NT2/D1 (cell line): ENCODE data around the gene FSTL4.

ENCODE experiments used
- DNase-seq: peaks from one replicate; pipeline ENCODE4 v3.0.0-alpha.2; 2011; ENCODE audit warnings: low read depth, low spot score
- H3K27me3 ChIP-seq: 2 replicates; pipeline ENCODE4 v1.6.0; 2011; ENCODE audit warnings: mild to moderate bottlenecking; ENCODE audit not compliant: insufficient read length, insufficient read depth
- H3K36me3 ChIP-seq: 2 replicates; pipeline ENCODE4 v1.6.1; 2011; ENCODE audit warnings: mild to moderate bottlenecking, low read length, mixed read lengths; ENCODE audit not compliant: insufficient read depth, insufficient read length
- H3K4me1 ChIP-seq: 2 replicates; pipeline ENCODE4 v1.5.1; 2011; ENCODE audit not compliant: insufficient read depth, insufficient read length
- H3K4me3 ChIP-seq: 2 replicates; pipeline ENCODE4 v1.5.1; 2011; ENCODE audit warnings: low read depth; ENCODE audit not compliant: insufficient read length
- H3K9ac ChIP-seq: 2 replicates; pipeline ENCODE4 v1.6.0; 2011; ENCODE audit warnings: low read depth; ENCODE audit not compliant: insufficient read length
- H3K9me3 ChIP-seq: 2 replicates; pipeline ENCODE4 v1.5.1; 2011; ENCODE audit warnings: mild to moderate bottlenecking, low read length; ENCODE audit not compliant: insufficient read depth
- SUZ12 ChIP-seq: IDR thresholded peaks from 2 replicates; pipeline ENCODE4 v1.6.1; 2011; ENCODE audit not compliant: insufficient read length, insufficient read depth; ENCODE audit errors: extremely low read depth
- YY1 ChIP-seq: IDR thresholded peaks from 2 replicates; pipeline ENCODE4 v1.6.1; 2011; ENCODE audit not compliant: insufficient read length, insufficient read depth
- ZNF274 ChIP-seq: IDR thresholded peaks from 2 replicates; pipeline ENCODE4 v1.6.1; 2011; ENCODE audit warnings: mild to moderate bottlenecking, low read depth, low read length

FSTL4 gene

DNA sequence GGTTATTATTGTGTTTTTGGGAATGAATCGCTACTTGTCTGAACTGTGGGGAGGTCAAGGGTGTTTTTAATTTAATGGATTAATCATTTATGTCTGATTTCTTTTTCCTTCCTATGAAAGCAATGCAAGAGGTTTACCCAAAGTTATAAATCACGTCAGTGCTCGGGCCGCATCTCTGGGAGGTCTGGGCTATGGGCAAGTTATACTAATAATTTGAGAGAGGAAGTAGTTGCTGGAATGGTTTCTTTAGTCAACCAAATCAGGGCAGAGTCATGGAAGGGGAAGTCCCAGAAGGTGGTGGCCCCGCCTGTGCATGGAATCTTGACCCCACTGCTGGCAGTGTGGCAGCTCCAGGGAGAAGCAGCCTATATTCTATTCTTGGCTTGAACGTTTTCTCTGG lies 380.3 kb downstream of the FSTL4 start:
- Histone ChIP-seq H3K4me3 (no peak overlapping the region), H3K4me1 (no peaks in the 10 kb centered on the region), H3K9me3 (no peaks in the 10 kb centered on the region), H3K36me3 (no peaks in the 10 kb centered on the region), H3K9ac (no peak overlapping the region), H3K27me3 (no peaks in the 10 kb centered on the region)
- DNase-seq: no peak
- TF ChIP-seq ZNF274 (no peak), YY1 (no peak), SUZ12 (no peak)

GRCh38 chr5:133230823-133231578 lies 381.3 kb downstream of the FSTL4 start:
- no peaks in the 10 kb centered on the region for H3K27me3 ChIP-seq
- TF ChIP-seq SUZ12 (no peak), YY1 (no peak), ZNF274 (no peak)
- H3K36me3 ChIP-seq: no peaks in the 10 kb centered on the region
- no peaks in the 10 kb centered on the region for H3K4me1 ChIP-seq
- H3K4me3 ChIP-seq: no peak overlapping the region
- no peaks in the 10 kb centered on the region for H3K9me3 ChIP-seq
- H3K9ac ChIP-seq: no peak overlapping the region
- no peak for DNase-seq

- no peaks in the 10 kb centered on the region for H3K9me3 ChIP-seq
- H3K9ac ChIP-seq: no peak overlapping the region
- no peaks in the 10 kb centered on the region for H3K4me1 ChIP-seq
- DNase-seq: no peak
- TF ChIP-seq SUZ12 (no peak), ZNF274 (no peak), YY1 (no peak)
- no peaks in the 10 kb centered on the region for H3K27me3 ChIP-seq
- no peak overlapping the region for H3K4me3 ChIP-seq
- H3K36me3 ChIP-seq: no peaks in the 10 kb centered on the region
Observed at GRCh38 chr5:133229931-133230664, 382.2 kb downstream of the FSTL4 start.

GRCh38 chr5:133228316-133228715 lies 384.0 kb downstream of the FSTL4 start:
- no peak overlapping the region for H3K9ac ChIP-seq
- no peaks in the 10 kb centered on the region for H3K9me3 ChIP-seq
- H3K4me1 ChIP-seq: no peaks in the 10 kb centered on the region
- no peaks in the 10 kb centered on the region for H3K36me3 ChIP-seq
- TF ChIP-seq YY1 (no peak), ZNF274 (no peak), SUZ12 (no peak)
- no peak overlapping the region for H3K4me3 ChIP-seq
- H3K27me3 ChIP-seq: no peaks in the 10 kb centered on the region
- DNase-seq: no peak

DNA sequence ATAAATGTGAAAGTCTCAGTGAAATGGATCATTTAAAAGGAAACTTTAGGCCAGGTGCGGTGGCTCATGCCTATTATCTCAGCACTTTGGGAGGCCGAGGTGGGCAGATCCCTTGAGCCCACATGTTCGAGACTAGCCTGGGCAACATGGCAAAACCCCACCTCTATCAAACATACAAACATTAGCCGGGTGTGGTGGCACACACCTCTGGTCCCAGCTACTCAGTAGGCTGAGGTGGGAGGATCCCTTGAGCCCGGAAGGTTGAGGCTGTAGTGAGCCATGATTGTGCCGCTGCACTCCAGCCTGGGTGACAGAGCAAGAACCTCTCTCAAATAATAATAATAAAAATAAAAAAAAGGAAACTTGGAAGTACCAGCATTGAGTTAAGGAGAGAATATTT lies 384.4 kb downstream of the FSTL4 start:
- Histone ChIP-seq H3K9me3 (no peaks in the 10 kb centered on the region), H3K27me3 (no peaks in the 10 kb centered on the region), H3K4me1 (no peaks in the 10 kb centered on the region), H3K36me3 (no peaks in the 10 kb centered on the region), H3K4me3 (no peak overlapping the region), H3K9ac (no peak overlapping the region)
- no peak for TF ChIP-seq ZNF274
- no peak for TF ChIP-seq SUZ12
- no peak for TF ChIP-seq YY1
- no peak for DNase-seq

GRCh38 chr5:133227082-133227481 lies 385.3 kb downstream of the FSTL4 start:
- H3K36me3 ChIP-seq: no peaks in the 10 kb centered on the region
- H3K9ac ChIP-seq: no peak overlapping the region
- DNase-seq: no peak
- no peaks in the 10 kb centered on the region for H3K27me3 ChIP-seq
- no peak for TF ChIP-seq ZNF274
- H3K4me1 ChIP-seq: peaks cover 4% of the 10 kb centered on the region
- H3K9me3 ChIP-seq: no peaks in the 10 kb centered on the region
- no peak overlapping the region for H3K4me3 ChIP-seq

GRCh38 chr5:133226186-133226585 lies 386.2 kb downstream of the FSTL4 start:
- no peak for DNase-seq
- H3K4me3 ChIP-seq: no peak overlapping the region
- H3K4me1 ChIP-seq: peaks cover 6% of the 10 kb centered on the region
- no peak overlapping the region for H3K9ac ChIP-seq
- H3K36me3 ChIP-seq: no peaks in the 10 kb centered on the region
- H3K27me3 ChIP-seq: no peaks in the 10 kb centered on the region
- no peak for TF ChIP-seq YY1
- TF ChIP-seq SUZ12: no peak
- no peak for TF ChIP-seq ZNF274
- no peaks in the 10 kb centered on the region for H3K9me3 ChIP-seq

DNA sequence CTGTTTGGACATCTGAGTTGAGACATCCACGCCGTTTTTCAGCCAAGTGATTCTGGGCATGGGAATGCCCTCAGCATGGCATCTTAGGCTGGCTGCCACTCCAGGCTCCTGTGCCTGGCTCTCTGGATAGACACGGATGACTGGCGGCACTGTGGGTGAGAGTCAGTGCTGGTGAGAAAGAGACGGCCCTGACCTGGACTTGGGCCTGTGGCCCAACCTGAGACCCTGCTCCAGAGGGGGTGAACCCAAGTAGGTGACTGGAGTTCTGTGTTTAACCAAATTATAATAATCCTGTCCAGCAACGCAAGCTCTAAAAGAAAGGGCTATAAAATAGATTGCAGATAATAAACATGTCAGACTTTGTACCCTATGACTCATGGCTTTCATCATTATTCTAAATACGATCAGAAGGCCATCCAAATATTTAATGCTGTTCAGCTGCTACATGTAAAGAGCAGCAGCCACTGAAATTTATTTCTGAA lies 386.6 kb downstream of the FSTL4 start:
- Histone ChIP-seq H3K36me3 (no peaks in the 10 kb centered on the region), H3K4me1 (peaks cover 6% of the 10 kb centered on the region), H3K27me3 (no peaks in the 10 kb centered on the region), H3K9me3 (no peaks in the 10 kb centered on the region), H3K9ac (no peak overlapping the region), H3K4me3 (no peak overlapping the region)
- no peak for TF ChIP-seq ZNF274
- no peak for TF ChIP-seq SUZ12
- TF ChIP-seq YY1: no peak
- no peak for DNase-seq
